HepG2 (cell line): ENCODE measurements around the gene BASP1.

Experiments
- MEIS2 ChIP-seq: sonication (generic); formaldehyde crosslinking; IDR thresholded peaks from 2 replicates; pipeline ENCODE4 v1.9.0; 2021; ENCODE audit warnings: mild to moderate bottlenecking, missing genetic modification reagents
- SP1 ChIP-seq, 2 experiments: fragments of 450-650 bp in 1 of 2; sonication (generic) in 1 of 2; formaldehyde crosslinking in 1 of 2; IDR thresholded peaks; 2 replicates each; pipeline versions ENCODE4 v1.4.0 to v1.6.1; 2016 to 2020; ENCODE audit warnings: missing genetic modification reagents in 1 of 2
- SP2 ChIP-seq: sonication (generic); formaldehyde crosslinking; IDR thresholded peaks from 2 replicates; pipeline ENCODE4 v1.5.1; 2020; ENCODE audit warnings: mild to moderate bottlenecking, missing genetic modification reagents
- ZNF430 ChIP-seq: sonication (generic); formaldehyde crosslinking; IDR thresholded peaks from 2 replicates; pipeline ENCODE4 v1.9.0; 2021; ENCODE audit warnings: mild to moderate bottlenecking, missing genetic modification reagents
- ZNF720 ChIP-seq: sonication (generic); formaldehyde crosslinking; IDR thresholded peaks from 2 replicates; pipeline ENCODE4 v1.4.0; 2020; ENCODE audit warnings: missing genetic modification reagents

- no peak for TF ChIP-seq SP2 (CRISPR knock-in tag)
- TF ChIP-seq ZNF720 (CRISPR knock-in tag) = no peak
- TF ChIP-seq ZNF430 (CRISPR knock-in tag) = no peak
- TF ChIP-seq MEIS2 (CRISPR knock-in tag) = no peak
- no peak for TF ChIP-seq SP1 (IDR thresholded peaks at IDR 0.05)
- no peak for TF ChIP-seq SP1 (CRISPR knock-in tag; IDR thresholded peaks at IDR 0.05)
Observed at GRCh38 chr5:17308326-17309065, 91.1 kb downstream of the BASP1 start.
